HepG2 (cell line): ENCODE data around the gene ATXN7L3. TPM values are rescaled to one million over a fixed set of nuclear protein-coding genes. Genes with fewer than 3 reads are reported as not detected.

ENCODE experiments used
- ARID4A ChIP-seq: sonication (generic); formaldehyde crosslinking; IDR thresholded peaks from 2 replicates; pipeline ENCODE4 v1.5.0; 2020; ENCODE audit warnings: mild to moderate bottlenecking, missing genetic modification reagents, borderline replicate concordance
- EEA1 ChIP-seq: sonication (generic); formaldehyde crosslinking; IDR thresholded peaks from 2 replicates; pipeline ENCODE4 v1.5.1; 2020; ENCODE audit warnings: mild to moderate bottlenecking, missing genetic modification reagents, borderline replicate concordance
- HNF4G ChIP-seq, 2 experiments: sonication (generic) in 1 of 2; formaldehyde crosslinking in 1 of 2; IDR thresholded peaks; 2 replicates each; pipeline versions ENCODE4 v1.4.0 to v1.6.1; 2011 to 2020; ENCODE audit warnings: borderline replicate concordance in 2 of 2, low read depth in 2 of 2, mild to moderate bottlenecking in 2 of 2, low read length in 1 of 2, missing genetic modification reagents in 1 of 2, moderate library complexity in 1 of 2
- PLSCR1 ChIP-seq: sonication (generic); formaldehyde crosslinking; IDR thresholded peaks from 2 replicates; pipeline ENCODE4 v1.5.0; 2020; ENCODE audit warnings: missing genetic modification reagents, mild to moderate bottlenecking, borderline replicate concordance
- SPEN ChIP-seq: sonication (generic); formaldehyde crosslinking; IDR thresholded peaks from 2 replicates; pipeline ENCODE4 v1.5.1; 2020; ENCODE audit warnings: low read depth, mild to moderate bottlenecking, missing genetic modification reagents
- ZBED4 ChIP-seq: sonication (generic); formaldehyde crosslinking; IDR thresholded peaks from 2 replicates; pipeline ENCODE4 v1.4.0; 2020; ENCODE audit warnings: missing genetic modification reagents, borderline replicate concordance
- ZBTB34 ChIP-seq: sonication (generic); formaldehyde crosslinking; IDR thresholded peaks from 2 replicates; pipeline ENCODE4 v1.8.0; 2022; ENCODE audit warnings: mild to moderate bottlenecking, missing genetic modification reagents
- ZFX ChIP-seq: sonication (generic); formaldehyde crosslinking; IDR thresholded peaks from 2 replicates; pipeline ENCODE4 v1.4.0; 2020; ENCODE audit warnings: mild to moderate bottlenecking, low read depth, missing genetic modification reagents, moderate library complexity
- ZNF225 ChIP-seq: sonication (generic); formaldehyde crosslinking; IDR thresholded peaks from 2 replicates; pipeline ENCODE4 v1.4.0; 2020; ENCODE audit warnings: mild to moderate bottlenecking, missing genetic modification reagents
- ZNF275 ChIP-seq: sonication (generic); formaldehyde crosslinking; IDR thresholded peaks from 2 replicates; pipeline ENCODE4 v1.8.0; 2022; ENCODE audit warnings: missing genetic modification reagents, mild to moderate bottlenecking, inconsistent platforms, borderline replicate concordance
- ZNF337 ChIP-seq: sonication (generic); formaldehyde crosslinking; IDR thresholded peaks from 2 replicates; pipeline ENCODE4 v1.5.1; 2020; ENCODE audit warnings: missing genetic modification reagents, low read depth, mild to moderate bottlenecking, borderline replicate concordance
- ZNF513 ChIP-seq: sonication (generic); formaldehyde crosslinking; conservative IDR thresholded peaks from 2 replicates; pipeline ENCODE4 v1.5.0; 2020; ENCODE audit warnings: missing genetic modification reagents
- ZNF563 ChIP-seq: sonication (generic); formaldehyde crosslinking; IDR thresholded peaks from 2 replicates; pipeline ENCODE4 v1.8.0; 2022; ENCODE audit warnings: mild to moderate bottlenecking, moderate library complexity, missing genetic modification reagents
- ZNF720 ChIP-seq: sonication (generic); formaldehyde crosslinking; IDR thresholded peaks from 2 replicates; pipeline ENCODE4 v1.4.0; 2020; ENCODE audit warnings: missing genetic modification reagents
- polyA plus RNA-seq, 8 experiments: library from polyadenylated mRNA; depleted of rRNA in 3 of 8; stranded (reverse) in 7 of 8; unstranded in 1 of 8; fragments of >200 nt; fragmentation: Illumina TruSeq in 4 of 8; extraction: Trizol in 4 of 8; gene quantifications; 2 replicates each; pipeline versions ENCODE4 v1.2.1 to v1.2.3, GENCODE V29; 2011 to 2016; ENCODE audit warnings: low read depth in 4 of 8, missing spikeins in 1 of 8, mixed read lengths in 1 of 8; ENCODE audit not compliant: insufficient read depth in 1 of 8
- total RNA-seq, 5 experiments: library from RNA; depleted of rRNA; stranded (reverse); fragments of >200 nt; fragmentation: Illumina TruSeq; extraction: Trizol; gene quantifications; 2 replicates each; pipeline ENCODE4 v1.2.3, GENCODE V29; 2016; ENCODE audit warnings: low read depth in 1 of 5

ATXN7L3 gene
- total and polyA plus RNA-seq, 2 of the 13 experiments (the other 11 are each of a cell fraction or from before 2014, with no cell fraction given) = 44.5 to 59.1 TPM

GRCh38 chr17:44219108-44219615, 19.5 kb upstream of the ATXN7L3 start (continued):
- peak; percentile 65; the same call in 1 of the 2 replicates for TF ChIP-seq ZFX (CRISPR knock-in tag)
- TF ChIP-seq ZNF225 (CRISPR knock-in tag) = 0 out of 2 replicates have a peak, but pooled peaks have one; percentile 17
- no peak for TF ChIP-seq PLSCR1 (CRISPR knock-in tag)
- no peak for TF ChIP-seq HNF4G (IDR thresholded peaks at IDR 0.05; ENCODE audit: borderline replicate concordance, low read depth, low read length)
- no peak for TF ChIP-seq HNF4G (CRISPR knock-in tag; IDR thresholded peaks at IDR 0.05; ENCODE audit: borderline replicate concordance, low read depth)
- no peak for TF ChIP-seq ZNF275 (CRISPR knock-in tag)
- no peak for TF ChIP-seq ZBTB34 (CRISPR knock-in tag)
- no peak for TF ChIP-seq ZNF720 (CRISPR knock-in tag)
- TF ChIP-seq ZNF513 (CRISPR knock-in tag) = 0 out of 2 replicates have a peak, but pooled peaks have one; percentile 22
- peak; percentile 63 for TF ChIP-seq ZNF563 (CRISPR knock-in tag)
- TF ChIP-seq SPEN (CRISPR knock-in tag) = no peak
- no peak for TF ChIP-seq ZBED4 (CRISPR knock-in tag)
- no peak for TF ChIP-seq ZNF337
- TF ChIP-seq ARID4A (CRISPR knock-in tag) = 0 out of 2 replicates have a peak, but pooled peaks have one; percentile 2
- TF ChIP-seq EEA1 (CRISPR knock-in tag) = 0 out of 2 replicates have a peak, but pooled peaks have one; percentile 25
